Activated CD4-positive, alpha-beta T cell treated with anti-CD3 and anti-CD28 coated beads for 36 hours (primary cell): ENCODE data around the gene SV2B. TPM values are rescaled to one million over a fixed set of nuclear protein-coding genes. Genes with fewer than 3 reads are reported as not detected.

Source experiments
- ATAC-seq: fragments of 200-7000 bp; cut with Tn5 transposase; one replicate; pipeline ENCODE4 v1.10.0; 2021; ENCODE audit warnings: mild to moderate bottlenecking, moderate library complexity
- CTCF ChIA-PET: fragments of 350-600 bp; sonication (Branson Sonifier 250); formaldehyde crosslinking; loops from one replicate; lab custom pipeline; 2021; ENCODE audit warnings: antibody characterized with exemption; lab: Charles Lee
- POLR2A ChIA-PET: fragments of 350-600 bp; sonication (Branson Sonifier 250); formaldehyde crosslinking; loops from one replicate; lab custom pipeline; 2021; ENCODE audit warnings: antibody characterized with exemption, inconsistent platforms; lab: Charles Lee
- DNase-seq: peaks from one replicate; pipeline ENCODE4 v3.0.0-alpha.2; 2020
- H3K27ac Mint-ChIP-seq: one replicate; pipeline ENCODE4 v1.8.0; 2021; ENCODE audit warnings: mixed read lengths
- H3K27me3 Mint-ChIP-seq: one replicate; pipeline ENCODE4 v1.8.0; 2021; ENCODE audit warnings: mixed read lengths
- H3K36me3 Mint-ChIP-seq: one replicate; pipeline ENCODE4 v1.8.0; 2021; ENCODE audit warnings: low read depth, mixed read lengths
- H3K4me1 Mint-ChIP-seq: one replicate; pipeline ENCODE4 v1.8.0; 2021; ENCODE audit warnings: mixed read lengths
- H3K4me3 Mint-ChIP-seq: one replicate; pipeline ENCODE4 v1.8.0; 2021; ENCODE audit warnings: mild to moderate bottlenecking, moderate library complexity, mixed read lengths
- H3K9me3 Mint-ChIP-seq: one replicate; pipeline ENCODE4 v1.8.0; 2021; ENCODE audit warnings: low read depth, mixed read lengths
- intact Hi-C, 2 experiments: fragments of 100-400 bp; cut with DNase I in 1 of 2; cut with micrococcal nuclease in 1 of 2; formaldehyde crosslinking; loops; one replicate each; pipeline versions ENCODE4 v1.14.2 to v1.15.1; 2022 to 2024; cut with DNase I, micrococcal nuclease
- total RNA-seq, 2 experiments: library from RNA; stranded (reverse); gene quantifications; one replicate each; pipeline ENCODE4 v1.2.3, GENCODE V29; 2021

The SV2B gene
- total RNA-seq, 2 experiments from 2014 or later: 0.05 TPM

GRCh38 chr15:91258415-91258759, 158.3 kb downstream of the SV2B start:
- DNase-seq (peak; percentile 18), ATAC-seq (peak; percentile 61)
- Mint-ChIP-seq H3K4me1 (no peaks in the 10 kb centered on the region), H3K36me3 (no peaks in the 10 kb centered on the region), H3K9me3 (no peaks in the 10 kb centered on the region), H3K27ac (no peak overlapping the region), H3K4me3 (no peak overlapping the region), H3K27me3 (peaks cover 14% of the 10 kb centered on the region)
- intact Hi-C loops: no loop called here
- CTCF ChIA-PET: interaction anchor here (1.5 to 2.4 kb wide), 3 partner anchors 10 to 13 kb away, joined by 6 to 17 read pairs (median 11); no protein-coding TSS in a partner anchor
- POLR2A ChIA-PET: no interaction called here

GRCh38 chr15:91259077-91259476, 159.0 kb downstream of the SV2B start:
- intact Hi-C loops: no loop called here
- POLR2A ChIA-PET: no interaction called here
- H3K36me3 Mint-ChIP-seq: no peaks in the 10 kb centered on the region
- DNase-seq (no peak), ATAC-seq (no peak)
- CTCF ChIA-PET: interaction anchor here (0.9 to 2.4 kb wide), 4 partner anchors 10 to 13 kb away, joined by 3 to 17 read pairs (median 8); no protein-coding TSS in a partner anchor
- H3K27ac Mint-ChIP-seq: no peak overlapping the region
- no peaks in the 10 kb centered on the region for H3K4me1 Mint-ChIP-seq
- no peaks in the 10 kb centered on the region for H3K9me3 Mint-ChIP-seq
- H3K27me3 Mint-ChIP-seq: peaks cover 14% of the 10 kb centered on the region
- no peak overlapping the region for H3K4me3 Mint-ChIP-seq

DNA sequence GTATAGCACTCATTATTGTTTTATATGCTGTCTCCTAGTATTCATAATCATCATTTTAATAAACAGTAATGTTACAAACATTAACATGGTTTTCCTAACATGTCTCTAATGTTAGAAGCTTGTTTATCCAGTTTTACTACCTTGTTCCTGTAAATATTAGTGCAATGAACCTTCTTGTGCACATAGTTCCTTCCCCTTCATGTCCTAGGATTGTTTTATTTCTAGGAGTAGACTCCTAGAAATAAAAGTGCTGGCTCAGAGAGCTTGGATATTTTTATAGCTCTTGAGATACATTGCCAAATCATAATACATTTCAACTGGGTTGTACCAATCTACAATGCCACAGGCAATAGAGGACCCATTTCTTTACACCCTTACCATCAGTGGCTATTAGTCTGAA, 161.3 kb downstream of the SV2B start:
- no peaks in the 10 kb centered on the region for H3K36me3 Mint-ChIP-seq

GRCh38 chr15:91263632-91264531, 163.8 kb downstream of the SV2B start:
- DNase-seq (no peak), ATAC-seq (no peak)
- Mint-ChIP-seq H3K9me3 (no peaks in the 10 kb centered on the region), H3K4me1 (no peaks in the 10 kb centered on the region), H3K27me3 (peaks cover 7% of the 10 kb centered on the region), H3K27ac (no peak overlapping the region), H3K4me3 (no peak overlapping the region), H3K36me3 (no peaks in the 10 kb centered on the region)
- CTCF ChIA-PET: interaction anchor here (0.7 to 1.3 kb wide), 2 partner anchors 29 to 176 kb away, joined by 3 to 4 read pairs; no protein-coding TSS in a partner anchor
- intact Hi-C loops: no loop called here
- POLR2A ChIA-PET: no interaction called here

More for the DNA sequence above, 161.3 kb downstream of the SV2B start:
- ATAC-seq (no peak), DNase-seq (no peak)
- CTCF ChIA-PET: interaction anchor here (0.7 to 2.7 kb wide), 5 partner anchors 11 to 228 kb away, joined by 3 to 16 read pairs (median 4); no protein-coding TSS in a partner anchor
- H3K4me3 Mint-ChIP-seq: no peak overlapping the region
- intact Hi-C loops: no loop called here
- H3K9me3 Mint-ChIP-seq: no peaks in the 10 kb centered on the region
- H3K27me3 Mint-ChIP-seq: peaks cover 7% of the 10 kb centered on the region
- no peak overlapping the region for H3K27ac Mint-ChIP-seq
- POLR2A ChIA-PET: no interaction called here
- H3K4me1 Mint-ChIP-seq: no peaks in the 10 kb centered on the region

GRCh38 chr15:91264651-91265351, 164.7 kb downstream of the SV2B start:
- Mint-ChIP-seq H3K27ac (no peak overlapping the region), H3K9me3 (no peaks in the 10 kb centered on the region), H3K4me3 (no peak overlapping the region), H3K4me1 (no peaks in the 10 kb centered on the region), H3K27me3 (peaks cover 4% of the 10 kb centered on the region), H3K36me3 (no peaks in the 10 kb centered on the region)
- ATAC-seq (no peak), DNase-seq (no peak)
- intact Hi-C loops: no loop called here
- CTCF ChIA-PET: interaction anchor here (0.7 to 1.7 kb wide), 3 partner anchors 177 to 244 kb away, joined by 3 to 6 read pairs (median 3); no protein-coding TSS in a partner anchor
- POLR2A ChIA-PET: no interaction called here

DNA sequence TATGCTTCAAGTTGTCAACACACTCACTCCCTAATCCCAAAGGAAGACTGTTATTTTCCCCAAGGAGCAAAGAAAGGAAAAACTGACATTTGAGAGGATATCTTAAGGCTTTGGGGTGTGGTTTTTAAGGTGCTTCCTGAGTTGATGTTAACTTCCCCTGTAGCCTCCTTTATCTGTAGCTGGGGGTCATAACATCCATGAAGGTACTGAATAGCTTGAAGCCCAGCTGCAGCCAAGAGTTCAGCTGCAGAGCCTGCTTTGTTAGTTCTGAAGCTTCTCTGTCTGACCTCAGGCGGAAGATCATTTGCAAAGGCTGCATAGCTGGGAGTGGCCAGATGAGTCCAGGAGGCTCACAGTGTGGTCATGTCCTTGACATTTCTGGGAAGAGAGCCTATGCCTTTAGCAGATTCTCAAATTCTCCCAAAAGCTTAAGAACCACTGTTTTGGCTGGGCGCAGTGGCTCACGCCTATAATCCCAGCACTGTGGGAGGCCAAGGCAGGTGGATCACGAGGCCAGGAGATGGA, 165.4 kb downstream of the SV2B start:
- H3K9me3 Mint-ChIP-seq: no peaks in the 10 kb centered on the region
- ATAC-seq (no peak), DNase-seq (no peak)
- H3K4me1 Mint-ChIP-seq: no peaks in the 10 kb centered on the region
- no peaks in the 10 kb centered on the region for H3K36me3 Mint-ChIP-seq
- H3K27ac Mint-ChIP-seq: no peak overlapping the region
- intact Hi-C loops: no loop called here
- ChIA-PET CTCF (interaction anchor here (0.7 to 1.7 kb wide), 2 partner anchors 34 to 210 kb away, joined by 4 to 6 read pairs; no protein-coding TSS in a partner anchor), POLR2A (no interaction called here)
- no peak overlapping the region for H3K4me3 Mint-ChIP-seq
- peaks cover 4% of the 10 kb centered on the region for H3K27me3 Mint-ChIP-seq

DNA sequence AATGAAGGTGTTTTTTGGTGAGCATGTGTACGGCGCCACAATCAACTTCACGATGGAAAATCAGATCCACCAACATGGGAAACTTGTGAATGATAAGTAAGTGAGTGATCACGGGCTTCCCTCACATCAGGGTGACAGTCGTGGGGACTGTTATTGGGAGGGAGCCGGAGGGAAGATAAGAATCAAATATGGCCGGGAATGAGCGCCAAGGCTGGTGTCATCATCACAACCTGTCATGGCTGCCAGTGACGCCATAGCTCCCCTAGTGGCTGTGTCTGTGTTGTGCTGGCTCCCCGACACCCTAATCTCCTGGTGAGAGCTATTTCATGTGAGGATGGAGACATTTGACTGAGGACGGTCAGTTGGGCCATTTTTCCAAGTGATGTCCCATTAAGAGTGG, 168.5 kb downstream of the SV2B start:
- H3K4me1 Mint-ChIP-seq: peaks cover 2% of the 10 kb centered on the region
- intact Hi-C loops: no loop called here
- no peak overlapping the region for H3K27ac Mint-ChIP-seq
- peaks cover 9% of the 10 kb centered on the region for H3K27me3 Mint-ChIP-seq
- ChIA-PET POLR2A (no interaction called here), CTCF (interaction anchor here (0.5 to 2.5 kb wide), 18 partner anchors 8 to 759 kb away, joined by 3 to 12 read pairs (median 3); partner anchors contain the start of gene HDDC3)
- no peaks in the 10 kb centered on the region for H3K9me3 Mint-ChIP-seq
- peak; percentile 54 for DNase-seq
- peak; percentile 39 for ATAC-seq
- no peaks in the 10 kb centered on the region for H3K36me3 Mint-ChIP-seq
- no peak overlapping the region for H3K4me3 Mint-ChIP-seq

- DNase-seq (no peak), ATAC-seq (no peak)
- POLR2A ChIA-PET: no interaction called here
- H3K9me3 Mint-ChIP-seq: no peaks in the 10 kb centered on the region
- CTCF ChIA-PET: interaction anchor here (0.7 to 2.5 kb wide), 8 partner anchors 9 to 339 kb away, joined by 3 to 12 read pairs (median 4); partner anchors contain the start of gene HDDC3
- intact Hi-C loops: loop anchor here (1.0 to 5.0 kb wide), 5 partner anchors 214 to 368 kb away; partner anchors contain the start of gene MAN2A2 (in 1 of the 2)
- no peak overlapping the region for H3K27ac Mint-ChIP-seq
- peaks cover 2% of the 10 kb centered on the region for H3K4me1 Mint-ChIP-seq
- H3K4me3 Mint-ChIP-seq: no peak overlapping the region
- peaks cover 9% of the 10 kb centered on the region for H3K27me3 Mint-ChIP-seq
- H3K36me3 Mint-ChIP-seq: no peaks in the 10 kb centered on the region
Measured at GRCh38 chr15:91270747-91271146, 170.7 kb downstream of the SV2B start.

DNA sequence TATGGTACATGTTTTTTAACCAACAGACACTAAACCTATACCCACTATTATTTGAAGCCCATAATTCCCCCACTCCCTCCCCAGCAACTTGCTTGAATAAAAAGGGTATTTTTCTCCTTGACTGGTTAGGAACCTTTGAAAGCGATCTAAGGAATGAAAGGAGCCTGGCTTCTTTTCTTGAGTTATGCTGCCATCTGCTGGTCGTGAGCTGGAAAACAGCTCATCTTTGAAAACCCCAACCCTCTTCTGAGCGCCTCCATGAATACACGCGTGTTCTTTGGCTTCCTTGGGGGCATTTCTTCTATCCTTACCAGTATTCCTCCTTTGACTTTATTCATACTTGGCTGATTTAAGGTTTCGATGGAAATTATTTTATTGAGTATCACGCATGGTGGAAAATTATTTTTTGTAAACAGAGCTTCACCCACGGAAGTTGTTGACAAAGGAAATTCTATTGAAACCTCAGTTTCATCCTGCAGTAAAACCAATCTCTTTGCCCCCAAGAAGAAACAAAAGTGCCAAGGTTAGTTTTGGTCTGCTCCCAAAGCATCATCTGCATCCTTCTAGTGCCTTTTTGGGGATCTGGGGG, 171.6 kb downstream of the SV2B start:
- ATAC-seq: peak; percentile 64
- Mint-ChIP-seq H3K27me3 (peaks cover 12% of the 10 kb centered on the region), H3K4me3 (no peak overlapping the region), H3K4me1 (peaks cover 2% of the 10 kb centered on the region), H3K9me3 (peaks cover 4% of the 10 kb centered on the region), H3K36me3 (no peaks in the 10 kb centered on the region), H3K27ac (no peak overlapping the region)
- ChIA-PET CTCF (interaction anchor here (0.5 to 3.9 kb wide), 51 partner anchors 11 to 821 kb away, joined by 3 to 91 read pairs (median 4); partner anchors contain the start of genes RCCD1, SV2B and UNC45A), POLR2A (interaction anchor here (1.0 kb wide), 2 partner anchors 216 to 316 kb away, joined by 3 read pairs; no protein-coding TSS in a partner anchor)
- DNase-seq: peak; percentile 74
- intact Hi-C loops: loop anchor here (1.0 to 5.0 kb wide), 5 partner anchors 215 to 369 kb away; partner anchors contain the start of gene MAN2A2 (in 1 of the 2)

GRCh38 chr15:91275844-91276243, 175.8 kb downstream of the SV2B start:
- peaks cover 2% of the 10 kb centered on the region for H3K4me1 Mint-ChIP-seq
- peaks cover 13% of the 10 kb centered on the region for H3K27me3 Mint-ChIP-seq
- ChIA-PET POLR2A (no interaction called here), CTCF (interaction anchor here (0.7 to 1.4 kb wide), 4 partner anchors 8 to 220 kb away, joined by 3 to 5 read pairs (median 3); no protein-coding TSS in a partner anchor)
- H3K27ac Mint-ChIP-seq: no peak overlapping the region
- no peak overlapping the region for H3K4me3 Mint-ChIP-seq
- peaks cover 4% of the 10 kb centered on the region for H3K9me3 Mint-ChIP-seq
- DNase-seq: no peak
- intact Hi-C loops: no loop called here
- H3K36me3 Mint-ChIP-seq: no peaks in the 10 kb centered on the region
- ATAC-seq: no peak
